Measurements from ENCODE around the gene FOXJ2.
"Not testable (repeated sequence)": the region's sequence is repeated elsewhere in the genome, so short reads cannot be mapped to it uniquely, and the experiment has no call there.

FOXJ2 gene

DNA sequence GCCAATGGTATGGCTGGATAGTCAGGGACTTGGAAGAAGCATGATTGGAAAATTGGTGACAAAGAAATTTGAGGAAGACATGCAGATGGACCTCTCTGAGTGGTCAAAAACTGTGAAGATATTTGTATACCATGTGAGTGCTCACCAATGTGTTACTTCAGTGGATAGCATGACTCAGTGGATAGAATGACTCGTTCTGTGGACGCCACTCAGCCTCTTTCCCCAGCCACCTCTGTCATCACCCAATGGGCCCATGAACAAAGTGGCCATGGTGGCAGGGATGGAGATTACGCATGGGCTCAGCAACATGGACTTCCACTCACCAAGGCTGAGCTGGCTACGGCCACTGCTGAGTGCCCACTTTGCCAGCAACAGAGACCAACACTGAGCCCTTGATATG lies 31.0 kb upstream of the FOXJ2 start:
- 96% methylated on average over 4 of the region's 4 CpGs for WGBS
- not testable (repeated sequence) for H3K4me3 ChIP-seq (ENCODE audit: low read length); H3K9ac ChIP-seq (ENCODE audit: low read depth, low read length); H3K36me3 ChIP-seq (ENCODE audit: insufficient read depth, low read length); H3K4me1 ChIP-seq (ENCODE audit: insufficient read depth, low read length); H3K27me3 ChIP-seq (ENCODE audit: insufficient read depth, low read length); H3K27ac ChIP-seq (ENCODE audit: low read depth, low read length)
- H3K9me3 ChIP-seq (ENCODE audit: insufficient read depth, low read depth, low read length), result peaks cover 13% of the 10 kb centered on the region

DNA sequence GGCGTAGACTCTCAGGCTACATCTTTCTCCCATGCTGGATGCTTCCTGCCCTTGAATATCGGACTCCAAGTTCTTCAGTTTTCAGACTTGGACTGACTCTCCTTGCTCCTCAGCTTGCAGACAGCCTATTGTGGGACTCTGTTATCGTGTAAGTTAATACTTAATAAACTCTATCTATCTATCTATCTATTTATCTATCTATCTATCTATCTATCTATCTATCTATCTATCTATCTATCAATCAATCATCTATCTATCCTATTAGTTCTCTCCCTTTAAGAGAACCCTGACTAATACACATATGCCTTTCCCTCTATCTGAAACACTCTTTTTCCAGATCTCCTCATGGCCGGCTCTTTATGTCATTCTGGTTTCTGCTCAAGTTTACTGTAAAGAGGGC lies 27.6 kb upstream of the FOXJ2 start:
- 97% methylated on average over 4 of the region's 4 CpGs for WGBS
- H3K9me3 ChIP-seq (ENCODE audit: insufficient read depth, low read depth, low read length), result not testable (repeated sequence)

DNA sequence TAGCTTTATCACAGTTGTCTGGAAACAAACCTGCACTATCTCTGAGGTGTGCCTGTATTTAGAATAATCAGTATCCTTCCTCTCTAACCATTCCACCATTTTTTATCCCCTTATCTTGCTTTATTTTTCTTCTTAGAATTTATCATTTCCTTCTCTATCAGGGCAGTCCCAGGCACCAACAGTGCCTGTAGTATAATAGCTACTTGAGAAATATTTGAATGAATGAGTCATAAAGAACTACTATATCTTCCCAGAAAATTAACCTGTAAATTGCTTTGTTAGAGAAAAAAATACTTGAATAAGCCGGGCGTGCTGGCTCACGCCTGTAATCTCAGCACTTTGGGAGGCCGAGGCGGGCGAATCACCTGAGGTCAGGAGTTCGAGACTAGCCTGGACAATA lies 21.2 kb upstream of the FOXJ2 start:
- H3K27me3 ChIP-seq (ENCODE audit: insufficient read depth, low read length), result no peaks in the 10 kb centered on the region
- H3K4me3 ChIP-seq (ENCODE audit: low read length), result no peak overlapping the region
- H3K4me1 ChIP-seq (ENCODE audit: insufficient read depth, low read length), result no peaks in the 10 kb centered on the region
- H3K36me3 ChIP-seq (ENCODE audit: insufficient read depth, low read length), result no peaks in the 10 kb centered on the region
- H3K27ac ChIP-seq (ENCODE audit: low read depth, low read length), result no peak overlapping the region
- no peaks in the 10 kb centered on the region for H3K9me3 ChIP-seq (ENCODE audit: insufficient read depth, low read depth, low read length)
- no peak overlapping the region for H3K9ac ChIP-seq (ENCODE audit: low read depth, low read length)
- 90% methylated on average over 7 of the region's 7 CpGs for WGBS

More for the DNA sequence above, 27.6 kb upstream of the FOXJ2 start:
- H3K4me3 ChIP-seq (ENCODE audit: low read length); H3K27me3 ChIP-seq (ENCODE audit: insufficient read depth, low read length); H3K27ac ChIP-seq (ENCODE audit: low read depth, low read length); H3K36me3 ChIP-seq (ENCODE audit: insufficient read depth, low read length); H3K9ac ChIP-seq (ENCODE audit: low read depth, low read length); H3K4me1 ChIP-seq (ENCODE audit: insufficient read depth, low read length): not testable (repeated sequence)

DNA sequence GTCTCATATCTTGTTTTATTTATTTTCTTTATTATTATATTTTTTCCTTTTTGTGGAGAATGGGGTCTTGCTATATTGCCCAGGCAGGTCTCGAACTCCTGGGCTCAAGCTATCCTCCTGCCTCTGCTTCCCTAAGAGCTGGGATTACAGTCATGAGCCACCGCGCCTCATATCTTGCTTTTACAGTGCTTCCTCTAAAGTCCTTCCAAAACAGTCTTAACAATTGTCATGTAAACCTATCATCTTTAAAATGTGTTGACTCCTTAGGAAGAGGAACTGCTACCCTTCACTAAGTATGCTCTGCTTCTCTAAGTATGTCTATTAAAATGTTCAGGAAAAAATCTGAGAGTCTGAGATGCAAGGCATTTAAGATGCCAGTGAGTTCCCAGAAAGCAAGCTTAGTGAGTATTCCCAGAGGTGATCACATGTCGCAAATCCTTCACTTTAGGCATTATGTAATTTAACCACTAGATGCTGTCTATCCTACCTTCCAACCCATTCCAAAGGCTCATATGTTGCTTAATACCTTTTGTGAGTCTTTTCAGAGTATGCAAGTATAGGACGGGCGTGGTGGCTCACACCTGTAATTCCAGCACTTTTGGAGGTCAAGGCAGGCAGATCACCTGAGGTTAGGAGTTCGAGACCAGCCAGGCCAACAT lies 19.7 kb upstream of the FOXJ2 start:
- WGBS, result 94% methylated on average over 7 of the region's 7 CpGs
- Histone ChIP-seq H3K36me3 (ENCODE audit: insufficient read depth, low read length) (no peaks in the 10 kb centered on the region), H3K4me3 (ENCODE audit: low read length) (no peak overlapping the region), H3K27ac (ENCODE audit: low read depth, low read length) (no peak overlapping the region), H3K9ac (ENCODE audit: low read depth, low read length) (no peak overlapping the region), H3K4me1 (ENCODE audit: insufficient read depth, low read length) (no peaks in the 10 kb centered on the region), H3K9me3 (ENCODE audit: insufficient read depth, low read depth, low read length) (no peaks in the 10 kb centered on the region), H3K27me3 (ENCODE audit: insufficient read depth, low read length) (no peaks in the 10 kb centered on the region)

DNA sequence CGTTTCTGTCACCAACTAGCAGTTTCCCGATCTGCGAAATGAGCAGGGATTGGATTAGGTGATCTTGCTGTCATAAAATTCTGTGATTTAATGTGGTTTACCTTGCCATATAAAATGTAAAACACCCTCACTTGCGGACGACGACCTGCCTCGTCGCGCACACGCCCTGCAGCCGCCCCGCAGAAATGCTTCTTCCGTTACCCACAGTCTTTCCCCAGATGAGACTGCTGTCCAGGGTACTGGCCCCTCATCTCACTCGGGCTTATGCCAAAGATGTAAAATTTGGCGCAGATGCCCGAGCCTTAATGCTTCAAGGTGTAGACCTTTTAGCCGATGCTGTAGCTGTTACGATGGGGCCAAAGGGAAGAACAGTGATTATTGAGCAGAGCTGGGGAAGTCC lies 17.7 kb upstream of the FOXJ2 start:
- Histone ChIP-seq H3K36me3 (ENCODE audit: insufficient read depth, low read length) (no peaks in the 10 kb centered on the region), H3K4me1 (ENCODE audit: insufficient read depth, low read length) (0 out of 2 replicates have a peak, but pooled peaks cover 4% of the 10 kb centered on the region), H3K9me3 (ENCODE audit: insufficient read depth, low read depth, low read length) (no peaks in the 10 kb centered on the region), H3K27ac (ENCODE audit: low read depth, low read length) (no peak overlapping the region), H3K27me3 (ENCODE audit: insufficient read depth, low read length) (peaks cover under 1% of the 10 kb centered on the region; the same call in 1 of the 2 replicates), H3K9ac (ENCODE audit: low read depth, low read length) (no peak overlapping the region), H3K4me3 (ENCODE audit: low read length) (no peak overlapping the region)
- 80% methylated on average over 18 of the region's 18 CpGs for WGBS

DNA sequence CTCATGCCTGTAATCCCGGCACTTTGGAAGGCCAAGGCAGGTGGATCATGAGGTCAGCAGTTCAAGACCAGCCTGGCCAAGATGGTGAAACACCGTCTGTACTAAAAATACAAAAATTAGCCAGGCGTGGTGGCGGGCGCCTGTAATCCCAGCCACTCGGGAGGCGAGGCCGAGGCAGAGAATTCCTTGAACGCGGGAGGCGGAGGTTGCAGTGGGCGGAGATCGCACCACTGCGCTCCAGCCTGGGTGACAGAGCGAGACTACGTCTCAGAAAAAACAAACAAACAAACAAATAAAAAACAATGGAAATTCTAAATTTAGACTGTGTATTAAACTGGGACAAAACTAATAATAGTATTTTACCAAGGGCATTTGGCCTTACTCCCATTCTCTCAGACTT lies 14.3 kb upstream of the FOXJ2 start:
- H3K4me3 ChIP-seq (ENCODE audit: low read length), result peak overlapping the region; percentile 68
- 41% methylated on average over 14 of the region's 16 CpGs for WGBS
- H3K9ac ChIP-seq (ENCODE audit: low read depth, low read length), result not testable (repeated sequence)

DNA sequence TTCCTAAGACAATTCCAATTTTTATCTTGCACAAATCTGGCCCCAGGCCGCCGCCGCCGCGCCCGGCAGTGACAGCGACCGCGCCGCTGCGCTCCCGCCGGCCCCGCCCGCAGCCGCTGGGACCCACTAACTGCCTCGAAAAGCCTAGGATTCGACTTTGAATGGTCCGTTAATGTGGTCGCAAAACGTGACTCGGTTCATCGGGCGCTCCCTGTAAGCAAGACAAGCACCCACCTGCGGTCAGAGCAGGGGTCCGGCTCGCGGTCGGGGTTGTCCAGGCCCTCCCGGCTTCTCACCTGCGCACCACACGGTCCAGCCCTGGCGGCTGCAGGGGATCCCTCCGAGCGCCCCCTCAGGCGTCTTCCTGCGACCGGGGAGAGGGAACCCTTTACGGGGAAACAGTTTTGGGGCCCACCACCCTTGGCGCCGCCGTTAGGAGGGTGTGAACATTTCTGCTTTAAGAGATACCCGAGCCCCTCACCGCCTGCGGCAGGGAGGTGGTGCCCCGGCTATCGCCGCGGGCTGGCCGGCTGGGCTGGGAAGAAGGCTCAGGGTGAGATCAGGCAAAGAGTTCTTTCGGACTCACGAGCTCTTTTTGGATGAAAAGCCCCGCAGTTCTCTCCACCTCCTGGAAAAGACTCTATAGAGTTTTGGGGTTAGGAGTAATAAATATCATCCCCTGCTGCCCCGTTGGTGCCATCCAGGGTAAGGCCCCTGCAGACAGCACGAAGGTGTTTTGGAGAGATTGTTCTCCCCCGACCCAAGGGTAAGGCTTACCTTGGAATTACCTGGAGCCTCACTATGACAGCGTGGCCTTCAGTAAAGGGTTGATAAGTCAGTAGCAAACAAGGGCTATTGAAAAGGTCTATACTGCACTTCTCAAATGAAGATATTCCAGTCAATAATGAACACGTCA lies 13.6 kb upstream of the FOXJ2 start:
- Histone ChIP-seq H3K4me3 (ENCODE audit: low read length) (peak overlapping the region; percentile 68), H3K36me3 (ENCODE audit: insufficient read depth, low read length) (no peaks in the 10 kb centered on the region), H3K27me3 (ENCODE audit: insufficient read depth, low read length) (peaks cover 2% of the 10 kb centered on the region; the same call in 1 of the 2 replicates), H3K27ac (ENCODE audit: low read depth, low read length) (peak overlapping the region; percentile 39; the same call in 1 of the 2 replicates), H3K4me1 (ENCODE audit: insufficient read depth, low read length) (0 out of 2 replicates have a peak, but pooled peaks cover 4% of the 10 kb centered on the region), H3K9ac (ENCODE audit: low read depth, low read length) (no peak overlapping the region), H3K9me3 (ENCODE audit: insufficient read depth, low read depth, low read length) (no peaks in the 10 kb centered on the region)
- whole genome bisulfite sequencing, result 2% methylated on average over 55 of the region's 58 CpGs

More for the DNA sequence above, 14.3 kb upstream of the FOXJ2 start:
- not testable (repeated sequence) for H3K4me1 ChIP-seq (ENCODE audit: insufficient read depth, low read length); H3K27ac ChIP-seq (ENCODE audit: low read depth, low read length); H3K36me3 ChIP-seq (ENCODE audit: insufficient read depth, low read length); H3K9me3 ChIP-seq (ENCODE audit: insufficient read depth, low read depth, low read length); H3K27me3 ChIP-seq (ENCODE audit: insufficient read depth, low read length)

DNA sequence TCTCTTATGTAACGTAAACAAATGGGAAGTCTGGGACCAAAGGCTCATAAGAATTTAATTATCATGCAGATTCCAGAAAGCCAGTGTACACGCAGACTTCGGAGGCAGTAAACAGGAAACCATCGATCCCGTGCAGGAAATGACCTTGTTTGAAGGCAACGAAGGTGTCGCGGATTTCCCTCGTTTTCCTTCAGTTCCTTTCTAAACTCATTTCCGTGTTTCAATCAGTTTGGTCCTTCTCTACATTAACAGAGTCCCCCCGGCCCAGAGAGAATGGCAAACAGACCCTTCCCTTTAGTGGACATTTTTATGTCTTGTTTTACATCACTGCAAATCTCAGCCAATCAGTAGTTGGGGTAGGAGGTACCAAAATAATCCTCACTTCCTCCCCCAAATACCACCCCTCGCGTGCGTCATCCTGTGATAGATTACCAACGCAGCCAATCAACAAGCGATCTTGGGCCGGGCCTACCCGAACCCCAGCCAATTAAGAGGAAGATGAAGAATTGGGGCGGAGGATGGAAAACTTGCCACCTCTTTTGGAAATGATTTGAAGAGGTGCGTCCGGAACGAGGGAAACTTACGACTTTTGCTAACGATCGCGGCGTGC lies 6.1 kb upstream of the FOXJ2 start:
- Histone ChIP-seq H3K27ac (ENCODE audit: low read depth, low read length) (peak overlapping the region; percentile 98), H3K36me3 (ENCODE audit: insufficient read depth, low read length) (no peaks in the 10 kb centered on the region), H3K4me3 (ENCODE audit: low read length) (peak overlapping the region; percentile 78), H3K4me1 (ENCODE audit: insufficient read depth, low read length) (peaks cover 9% of the 10 kb centered on the region), H3K9ac (ENCODE audit: low read depth, low read length) (peak overlapping the region; percentile 82), H3K9me3 (ENCODE audit: insufficient read depth, low read depth, low read length) (no peaks in the 10 kb centered on the region), H3K27me3 (ENCODE audit: insufficient read depth, low read length) (no peaks in the 10 kb centered on the region)
- WGBS, result under 1% methylated on average over 27 of the region's 27 CpGs

DNA sequence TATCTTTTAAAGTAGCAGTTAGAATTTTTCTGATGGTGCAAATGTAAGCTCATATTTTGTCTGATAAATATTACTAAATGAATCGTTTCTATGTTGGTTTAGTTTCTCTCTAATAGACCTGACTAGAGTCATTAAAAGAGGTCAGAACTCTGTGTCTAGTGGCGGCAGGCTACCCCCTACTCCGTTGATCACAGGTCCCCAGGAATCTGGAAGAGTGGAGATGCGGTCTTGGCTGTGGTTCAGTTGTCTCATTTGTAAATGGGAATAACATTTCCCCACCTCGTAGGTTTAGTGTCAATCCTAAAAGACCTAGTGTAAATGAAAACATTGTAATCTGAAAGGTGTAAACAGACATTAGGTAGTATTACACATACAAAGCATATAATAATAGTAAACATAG lies 4.7 kb upstream of the FOXJ2 start:
- Histone ChIP-seq H3K4me3 (ENCODE audit: low read length) (peak overlapping the region; percentile 78), H3K4me1 (ENCODE audit: insufficient read depth, low read length) (peaks cover 9% of the 10 kb centered on the region), H3K9ac (ENCODE audit: low read depth, low read length) (no peak overlapping the region), H3K36me3 (ENCODE audit: insufficient read depth, low read length) (no peaks in the 10 kb centered on the region), H3K9me3 (ENCODE audit: insufficient read depth, low read depth, low read length) (no peaks in the 10 kb centered on the region), H3K27me3 (ENCODE audit: insufficient read depth, low read length) (no peaks in the 10 kb centered on the region), H3K27ac (ENCODE audit: low read depth, low read length) (no peak overlapping the region)
- 88% methylated on average over 4 of the region's 5 CpGs for WGBS

DNA sequence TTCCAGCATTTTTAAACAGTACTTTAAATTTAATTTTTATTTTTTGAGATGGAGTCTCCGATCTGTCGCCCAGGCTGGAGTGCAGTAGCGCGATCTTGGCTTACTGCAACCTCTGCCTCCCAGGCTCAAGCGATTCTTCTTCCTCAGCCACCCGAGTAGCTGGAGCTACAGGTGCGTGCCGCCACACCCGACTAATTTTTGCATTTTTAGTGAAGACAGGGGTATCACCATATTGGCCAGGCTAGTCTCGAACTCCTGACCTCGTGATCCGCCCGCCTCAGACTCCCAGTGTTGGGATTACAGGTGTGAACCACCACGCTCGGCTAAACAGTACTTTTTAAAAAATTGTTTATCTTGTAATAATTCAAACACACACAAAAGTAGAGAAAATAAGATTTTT lies 4.2 kb upstream of the FOXJ2 start:
- no peaks in the 10 kb centered on the region for H3K36me3 ChIP-seq (ENCODE audit: insufficient read depth, low read length)
- H3K27ac ChIP-seq (ENCODE audit: low read depth, low read length), result no peak overlapping the region
- H3K27me3 ChIP-seq (ENCODE audit: insufficient read depth, low read length), result no peaks in the 10 kb centered on the region
- WGBS, result 95% methylated on average over 13 of the region's 15 CpGs
- no peak overlapping the region for H3K9ac ChIP-seq (ENCODE audit: low read depth, low read length)
- peaks cover 9% of the 10 kb centered on the region for H3K4me1 ChIP-seq (ENCODE audit: insufficient read depth, low read length)
- H3K9me3 ChIP-seq (ENCODE audit: insufficient read depth, low read depth, low read length), result no peaks in the 10 kb centered on the region
- H3K4me3 ChIP-seq (ENCODE audit: low read length), result no peak overlapping the region

DNA sequence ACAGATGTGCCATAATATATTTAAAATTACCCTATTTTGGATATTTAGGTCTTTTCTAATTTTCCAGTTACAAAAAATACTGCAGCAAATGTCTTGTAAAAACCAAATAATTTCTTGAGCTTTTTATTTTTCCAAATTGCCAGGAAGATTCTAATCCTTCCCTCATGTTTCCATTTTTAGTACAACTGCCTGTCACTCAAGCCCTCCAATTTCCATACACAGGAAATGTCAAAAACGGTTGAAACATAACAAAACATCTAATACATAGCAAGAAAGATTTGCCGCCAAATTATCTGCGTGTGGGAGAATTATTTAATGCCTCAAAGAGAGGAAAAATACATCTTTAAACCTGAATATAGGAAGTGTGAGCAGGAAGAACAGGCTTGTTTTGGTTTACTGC lies 2.3 kb upstream of the FOXJ2 start:
- Histone ChIP-seq H3K36me3 (ENCODE audit: insufficient read depth, low read length) (no peaks in the 10 kb centered on the region), H3K27me3 (ENCODE audit: insufficient read depth, low read length) (no peaks in the 10 kb centered on the region), H3K27ac (ENCODE audit: low read depth, low read length) (no peak overlapping the region), H3K4me1 (ENCODE audit: insufficient read depth, low read length) (peaks cover 26% of the 10 kb centered on the region), H3K4me3 (ENCODE audit: low read length) (no peak overlapping the region), H3K9ac (ENCODE audit: low read depth, low read length) (no peak overlapping the region), H3K9me3 (ENCODE audit: insufficient read depth, low read depth, low read length) (no peaks in the 10 kb centered on the region)
- WGBS, result 87% methylated on average over 3 of the region's 3 CpGs
